Measurements from ENCODE around the gene ELOVL6. TPM values are rescaled to one million over a fixed set of nuclear protein-coding genes. Genes with fewer than 3 reads are reported as not detected.
"Not testable (repeated sequence)": the region's sequence is repeated elsewhere in the genome, so short reads cannot be mapped to it uniquely, and the experiment has no call there.

The ELOVL6 gene
- total RNA-seq, 1 donor from 2014 or later = 8.9 TPM

GRCh38 chr4:110074570-110074969 is 123.8 kb downstream of the ELOVL6 start:
- DNase-seq = no peak

GRCh38 chr4:110073053-110073845 is 125.2 kb downstream of the ELOVL6 start:
- no peak for DNase-seq

GRCh38 chr4:110071466-110071865 is 126.9 kb downstream of the ELOVL6 start:
- peak; percentile 32 for DNase-seq

GRCh38 chr4:110068248-110068647 is 130.2 kb downstream of the ELOVL6 start:
- no peak for DNase-seq

- no peak for DNase-seq
Observed at GRCh38 chr4:110064934-110065333, 133.5 kb downstream of the ELOVL6 start.

- DNase-seq = no peak
Observed at GRCh38 chr4:110064295-110064694, 134.1 kb downstream of the ELOVL6 start.

- DNase-seq = no peak
Observed at GRCh38 chr4:110062166-110062565, 136.2 kb downstream of the ELOVL6 start.

GRCh38 chr4:110061076-110061475 is 137.3 kb downstream of the ELOVL6 start:
- DNase-seq = no peak

GRCh38 chr4:110059556-110060191 is 138.7 kb downstream of the ELOVL6 start:
- no peak for DNase-seq

- no peak for DNase-seq
Observed at GRCh38 chr4:110058677-110059076, 139.7 kb downstream of the ELOVL6 start.

GRCh38 chr4:110055158-110055768 is 143.2 kb downstream of the ELOVL6 start:
- DNase-seq = no peak

- DNase-seq = peak; percentile 60
Observed at GRCh38 chr4:110049951-110050925, 148.2 kb downstream of the ELOVL6 start.

- DNase-seq = peak; percentile 41
Observed at GRCh38 chr4:110046588-110047049, 151.8 kb downstream of the ELOVL6 start.

GRCh38 chr4:110042545-110043517 is 155.6 kb downstream of the ELOVL6 start:
- peak; percentile 18 for DNase-seq

- DNase-seq = no peak
Observed at GRCh38 chr4:110041735-110042134, 156.7 kb downstream of the ELOVL6 start.

GRCh38 chr4:110039164-110039563 is 159.3 kb downstream of the ELOVL6 start:
- not testable (repeated sequence) for DNase-seq

GRCh38 chr4:110034026-110034393 is 164.4 kb downstream of the ELOVL6 start:
- DNase-seq = no peak

GRCh38 chr4:110033355-110034025 is 164.9 kb downstream of the ELOVL6 start:
- DNase-seq = no peak

- DNase-seq = no peak
Observed at GRCh38 chr4:110032603-110033002, 165.8 kb downstream of the ELOVL6 start.

- DNase-seq = no peak
Observed at GRCh38 chr4:110025718-110026117, 172.7 kb downstream of the ELOVL6 start.
